Suprapubic skin (tissue), 2 donors: ENCODE data around the gene NSD1.

Experiments
- EP300 ChIP-seq: sonication (generic); formaldehyde crosslinking; IDR thresholded peaks from one replicate; pipeline ENCODE4 v1.6.1; 2017; ENCODE audit warnings: antibody characterized with exemption
- POLR2A ChIP-seq, 2 donors: fragments of 450-650 bp; IDR thresholded peaks; one replicate each; pipeline ENCODE4 v1.6.1; 2017; ENCODE audit warnings: antibody characterized with exemption in 2 of 2, mild to moderate bottlenecking in 2 of 2, moderate library complexity in 2 of 2

- no peak for TF ChIP-seq POLR2A (IDR thresholded peaks at IDR 0.05)
- no peak for TF ChIP-seq EP300
Observed at GRCh38 chr5:177105691-177106476, 27.7 kb upstream of the NSD1 start.
